CD1c-positive myeloid dendritic cell (primary cell): Measurements from ENCODE around the gene AHRR.
A peak's percentile ranks its signal among the peaks of the same experiment; 100 is the strongest.

Source experiments
- DNase-seq: peaks from one replicate; pipeline ENCODE4 v3.0.0-alpha.2; 2016; ENCODE audit errors: extremely low spot score

The AHRR gene

DNA sequence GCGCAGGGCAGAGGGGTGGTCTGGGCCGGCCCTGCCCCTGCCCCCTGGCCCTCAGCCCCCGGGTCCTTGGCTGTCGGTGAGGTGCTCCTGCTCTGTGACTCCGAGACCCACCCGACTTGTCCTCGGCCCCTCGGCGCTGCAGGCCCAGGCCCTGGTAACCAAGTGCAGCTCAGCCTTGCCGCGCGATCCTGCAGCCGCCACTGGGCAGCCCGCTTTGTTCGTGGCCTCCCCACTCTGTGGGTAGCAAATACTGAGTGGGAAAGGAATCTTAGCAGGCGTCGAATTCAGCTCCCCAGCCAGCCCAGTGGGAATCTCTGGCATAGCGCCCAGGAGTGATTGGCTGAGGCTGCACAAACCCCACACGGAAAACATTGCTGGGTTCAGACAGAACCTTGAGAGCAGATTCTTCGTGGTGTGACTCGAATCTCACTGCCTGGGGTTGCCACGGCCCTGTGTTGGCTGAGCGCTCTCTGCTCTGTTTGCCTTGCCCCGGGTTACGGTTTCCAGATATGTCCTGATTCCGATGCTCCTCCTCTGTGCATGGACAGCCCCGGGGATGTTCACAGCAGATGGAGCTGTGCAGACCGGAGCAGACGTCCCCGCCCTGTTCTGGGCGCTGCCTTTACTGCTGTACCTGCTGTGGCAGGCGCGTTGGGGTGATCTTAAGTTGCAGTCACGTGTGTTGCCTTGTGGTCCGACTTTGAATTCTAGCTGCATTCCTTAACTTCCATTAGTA lies 108.1 kb downstream of the AHRR start:
- DNase-seq = no peak

DNA sequence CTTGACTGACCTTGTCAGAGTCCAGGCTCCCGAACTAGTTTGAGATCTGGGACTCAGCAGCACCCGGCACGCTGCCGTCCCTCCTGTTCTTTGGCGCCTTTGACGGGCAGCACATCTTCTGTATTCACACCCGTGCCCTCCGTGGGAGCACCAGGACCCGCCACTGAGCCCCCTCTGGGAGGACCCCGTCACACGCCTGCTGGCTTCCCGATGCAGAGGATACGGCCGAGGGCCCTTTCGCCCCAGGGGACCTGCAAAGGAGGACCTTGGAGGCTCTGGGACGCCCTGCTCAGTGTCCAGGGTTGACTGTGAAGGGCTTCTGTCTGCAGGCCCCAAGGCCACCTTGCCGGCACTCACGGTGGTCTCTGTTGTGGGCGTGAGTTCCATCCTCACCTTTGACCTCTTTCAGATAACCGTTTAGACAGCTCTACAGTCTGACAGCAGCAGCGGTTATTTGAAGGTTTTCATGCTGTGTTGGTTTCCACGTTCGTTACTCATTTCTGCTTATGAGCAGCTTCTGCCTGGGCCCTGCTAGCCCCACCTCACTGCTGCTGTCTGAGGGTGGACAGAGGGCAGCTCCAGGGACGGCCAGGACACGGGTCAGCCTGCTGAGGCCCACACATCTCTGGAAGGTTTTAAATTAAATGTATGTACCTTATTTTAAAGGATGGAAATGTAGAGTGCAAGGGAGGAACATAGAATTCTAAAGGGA lies 108.9 kb downstream of the AHRR start:
- DNase-seq = no peak

DNA sequence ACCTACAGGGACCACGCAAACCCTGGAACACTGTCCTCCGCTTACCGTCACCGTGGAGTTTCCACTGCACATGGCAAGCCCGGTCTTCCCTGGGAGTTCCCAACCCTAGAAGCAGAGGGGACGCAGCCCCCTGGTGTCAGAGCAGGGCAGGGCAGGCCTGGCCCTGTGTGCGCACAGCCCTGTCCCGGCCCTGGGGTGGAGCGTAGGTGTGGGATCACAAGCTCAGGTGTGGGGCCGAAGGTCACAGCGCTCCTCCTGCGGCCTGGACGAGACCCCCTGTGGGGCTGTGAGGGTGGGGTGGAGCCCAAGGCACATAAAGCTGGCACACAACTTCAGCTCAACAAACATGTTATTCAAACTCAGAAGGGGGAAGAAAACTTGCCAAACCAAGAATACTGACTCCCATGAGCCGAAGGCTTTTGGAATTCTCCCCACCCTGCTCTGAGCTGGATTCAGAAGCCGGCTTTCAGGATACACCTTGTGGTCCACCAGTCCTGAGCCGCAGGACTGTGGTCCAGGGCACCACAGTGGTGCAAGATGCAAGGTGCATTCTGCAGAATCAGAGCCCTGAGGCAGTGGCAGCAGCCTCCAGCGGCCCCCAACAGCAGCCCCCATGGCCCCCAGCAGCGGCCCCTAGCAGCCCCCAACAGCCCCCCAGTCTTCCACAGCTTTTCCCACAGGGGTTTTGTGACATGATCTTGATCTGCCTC lies 109.6 kb downstream of the AHRR start:
- peak; percentile 34 for DNase-seq

DNA sequence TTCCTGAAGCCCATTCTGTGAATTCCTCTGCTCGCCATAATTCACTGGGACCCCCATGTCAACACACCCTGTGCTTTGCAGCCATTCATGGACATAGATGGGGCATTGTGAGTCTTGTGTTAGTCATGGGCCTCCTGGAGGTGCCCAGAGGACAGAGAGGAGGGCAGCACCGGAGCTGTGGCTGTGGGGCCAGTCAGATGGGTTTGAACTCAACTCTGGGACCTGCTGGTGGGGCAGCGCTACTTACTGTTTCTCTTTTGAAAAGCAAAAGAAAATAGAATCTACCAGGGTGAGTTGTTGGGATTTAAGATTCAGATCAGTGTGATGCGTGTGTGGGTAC lies 110.2 kb downstream of the AHRR start:
- no peak for DNase-seq

DNA sequence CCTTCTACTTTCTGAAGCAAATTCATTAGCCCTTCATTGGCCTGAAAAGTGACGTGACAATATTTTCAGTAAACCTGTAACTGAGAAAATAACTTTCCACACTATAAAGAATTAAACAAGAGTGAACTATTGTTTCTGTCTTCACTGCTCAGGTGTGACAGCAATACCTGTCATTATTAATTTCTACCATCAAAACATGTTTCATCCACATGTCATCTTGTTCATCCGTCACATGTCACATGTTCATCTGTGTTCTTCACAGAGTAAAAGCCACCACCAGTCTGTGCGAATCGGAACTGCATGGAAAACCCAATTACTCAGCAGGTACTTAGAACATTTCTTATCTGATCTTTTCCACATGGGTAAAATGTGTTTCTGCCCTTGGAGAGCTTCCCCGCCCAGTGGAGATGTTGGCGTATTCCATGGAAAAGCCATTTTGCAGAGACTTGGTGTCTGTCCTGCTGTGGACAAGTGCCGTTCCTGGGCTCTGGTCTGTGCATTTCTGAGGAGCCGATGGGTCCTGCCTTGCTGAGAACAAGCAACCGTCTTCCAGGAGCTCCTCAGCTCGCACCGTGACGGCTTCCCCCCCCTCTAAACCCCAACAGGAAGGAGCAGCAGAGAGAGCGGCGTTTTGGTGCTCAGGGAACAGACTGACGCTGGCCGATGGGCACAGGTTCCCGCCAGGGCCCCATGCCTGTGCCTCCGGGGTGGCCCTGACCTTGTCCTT lies 110.8 kb downstream of the AHRR start:
- DNase-seq = no peak

DNA sequence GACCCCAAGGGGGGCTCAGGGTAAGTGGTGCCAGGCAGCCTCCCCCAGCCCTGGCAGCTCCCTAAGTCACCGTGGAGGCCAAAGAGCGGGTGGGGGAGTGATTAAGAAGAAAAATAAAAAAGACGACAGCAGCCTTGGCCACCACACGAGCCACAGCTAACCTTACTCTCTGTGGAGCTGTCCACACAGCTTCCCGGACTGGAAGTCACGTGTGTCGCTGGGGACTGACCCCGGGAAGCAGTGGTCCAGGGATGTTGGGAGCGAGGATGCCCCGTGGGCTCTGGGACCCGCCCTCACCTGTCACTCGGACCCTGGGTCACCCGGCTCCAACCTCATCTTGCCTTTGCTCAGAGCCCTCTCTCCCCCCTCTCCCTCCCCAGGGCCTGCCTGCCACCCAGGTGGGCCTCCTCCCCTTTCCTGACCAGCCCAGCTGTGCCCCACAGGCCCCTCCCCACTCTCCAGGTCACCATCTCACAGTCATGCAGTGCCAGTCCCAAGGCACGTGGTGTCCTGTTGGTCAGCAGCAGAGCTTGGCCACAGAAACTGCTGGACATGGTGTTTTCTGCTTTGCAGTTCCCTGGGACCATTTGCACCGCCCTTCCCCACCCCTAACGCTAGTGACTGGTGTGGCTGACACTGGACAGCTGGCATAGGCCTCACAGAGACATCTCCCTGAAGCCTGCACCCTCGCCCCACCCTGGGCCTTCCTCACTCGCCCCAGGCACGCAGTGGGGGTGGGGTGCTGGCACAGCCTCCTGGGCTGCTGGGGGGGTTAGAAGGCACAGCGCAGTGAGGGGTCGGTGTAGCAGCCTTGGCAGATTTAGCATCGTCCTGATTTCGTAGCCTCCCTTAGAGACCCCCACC lies 111.6 kb downstream of the AHRR start:
- DNase-seq = no peak

DNA sequence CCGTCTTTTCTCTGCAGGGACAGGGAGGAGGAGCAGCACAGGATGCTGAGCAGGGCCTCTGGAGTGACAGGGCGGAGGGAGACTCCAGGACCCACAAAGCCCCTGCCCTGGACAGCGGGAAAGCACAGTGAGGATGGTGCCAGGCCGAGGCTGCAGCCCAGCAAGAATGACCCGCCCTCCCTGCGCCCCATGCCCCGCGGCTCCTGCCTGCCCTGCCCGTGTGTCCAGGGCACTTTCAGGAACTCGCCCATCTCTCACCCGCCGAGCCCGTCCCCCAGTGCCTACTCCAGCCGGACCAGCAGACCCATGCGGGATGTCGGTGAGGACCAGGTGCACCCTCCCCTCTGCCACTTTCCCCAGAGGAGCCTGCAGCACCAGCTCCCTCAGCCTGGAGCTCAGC lies 112.3 kb downstream of the AHRR start:
- DNase-seq = no peak

DNA sequence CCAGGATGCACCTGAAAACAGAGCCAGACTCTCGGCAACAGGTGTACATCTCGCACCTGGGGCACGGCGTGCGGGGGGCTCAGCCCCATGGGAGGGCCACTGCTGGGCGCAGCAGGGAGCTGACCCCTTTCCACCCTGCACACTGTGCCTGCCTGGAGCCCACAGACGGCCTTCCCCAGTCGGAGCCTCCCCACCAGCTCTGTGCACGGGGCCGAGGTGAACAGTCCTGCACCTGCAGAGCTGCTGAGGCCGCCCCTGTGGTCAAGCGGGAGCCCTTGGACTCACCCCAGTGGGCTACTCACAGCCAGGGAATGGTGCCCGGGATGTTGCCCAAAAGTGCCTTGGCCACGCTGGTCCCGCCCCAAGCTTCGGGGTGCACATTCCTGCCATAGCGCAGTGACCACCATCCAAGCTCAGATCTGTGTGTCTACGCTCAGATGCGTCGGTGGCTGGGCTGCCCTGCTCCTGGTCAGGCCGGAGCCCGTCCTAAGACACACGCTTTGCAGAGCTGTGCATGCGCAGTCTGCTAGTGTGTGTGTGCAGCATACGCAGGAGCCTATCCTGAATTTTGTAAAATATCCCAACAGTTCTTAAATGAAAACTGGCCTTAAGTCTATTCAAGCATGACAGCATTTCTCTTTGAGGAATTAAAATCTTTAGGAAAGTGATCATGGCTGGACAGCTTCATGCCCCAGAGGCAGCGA lies 113.1 kb downstream of the AHRR start:
- DNase-seq = no peak

DNA sequence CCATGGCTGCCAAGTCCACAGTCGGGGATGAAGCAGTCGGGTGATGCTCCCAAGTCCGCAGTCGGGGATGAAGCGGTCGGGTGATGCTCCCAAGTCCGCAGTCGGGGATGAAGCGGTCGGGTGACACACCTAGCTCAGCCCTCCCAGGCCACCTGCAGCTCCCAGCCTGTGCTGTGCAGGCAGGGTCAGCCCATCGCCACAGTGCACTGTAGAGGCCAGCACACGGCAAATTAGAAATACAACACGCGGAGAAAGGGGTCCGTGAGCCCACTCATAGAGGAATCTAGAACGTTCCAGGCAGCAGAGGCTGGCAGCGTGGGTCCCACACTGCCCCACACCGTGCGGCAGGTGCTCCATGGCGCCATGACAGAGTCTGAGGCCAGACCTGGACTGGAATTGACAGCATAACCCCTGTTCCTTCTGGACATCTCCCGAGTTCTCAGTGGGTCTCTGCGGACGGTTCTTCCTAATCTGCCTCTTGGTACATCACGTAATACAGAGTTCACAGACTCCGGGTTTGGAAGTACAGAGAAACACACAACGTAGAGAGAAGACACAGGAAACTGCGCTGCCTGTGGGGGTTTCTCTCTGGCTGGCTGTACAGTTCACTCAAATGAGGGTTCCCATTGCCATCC lies 113.8 kb downstream of the AHRR start:
- no peak for DNase-seq

DNA sequence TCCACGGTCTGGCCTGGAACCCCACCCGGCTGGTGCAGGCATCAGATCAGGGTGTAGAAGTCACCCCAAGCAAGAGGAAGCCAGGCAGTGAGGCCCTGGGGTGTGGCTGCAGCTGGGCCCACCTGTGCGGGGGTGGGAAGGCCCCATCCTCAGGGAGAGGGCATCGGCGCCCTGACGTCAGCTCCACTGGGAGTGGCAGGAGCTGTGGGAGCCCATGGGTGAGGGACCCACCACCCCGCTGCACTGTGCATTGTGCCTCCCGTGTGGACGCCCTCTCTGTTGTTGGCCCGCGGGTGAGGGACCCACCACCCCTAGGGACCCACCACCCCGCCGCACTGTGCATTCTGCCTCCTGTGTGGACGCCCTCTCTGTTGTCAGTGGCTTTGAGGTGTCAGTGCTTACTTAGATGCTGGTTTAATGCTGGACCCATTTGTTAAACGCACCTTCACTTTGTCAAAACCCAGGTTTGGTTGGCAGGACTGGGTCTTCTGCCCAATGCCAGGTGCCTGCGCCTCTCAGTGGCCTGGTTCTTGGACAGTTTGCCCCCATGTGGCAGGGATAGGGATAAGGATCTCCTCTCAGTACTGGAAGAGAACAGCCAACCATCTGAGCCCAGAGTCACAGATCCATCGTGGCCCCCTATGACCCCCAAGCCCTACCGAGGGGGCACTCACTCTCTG lies 114.6 kb downstream of the AHRR start:
- DNase-seq = no peak

DNA sequence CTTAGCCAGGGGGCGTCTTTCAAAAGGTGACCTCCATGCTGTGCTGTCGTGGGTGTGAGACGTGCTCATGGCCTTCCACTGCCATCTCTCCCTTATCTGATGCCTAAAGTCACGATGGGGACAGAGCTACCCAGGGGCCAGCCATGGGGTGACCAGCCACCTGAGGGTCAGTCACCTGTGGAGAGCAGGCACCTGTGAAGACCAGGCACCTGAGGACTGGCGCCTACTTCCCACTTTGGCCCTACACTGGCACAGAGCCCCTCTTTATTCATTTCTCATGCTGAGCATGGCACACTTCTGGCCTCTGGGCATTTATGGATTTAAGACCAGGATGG lies 115.1 kb downstream of the AHRR start:
- DNase-seq = no peak

DNA sequence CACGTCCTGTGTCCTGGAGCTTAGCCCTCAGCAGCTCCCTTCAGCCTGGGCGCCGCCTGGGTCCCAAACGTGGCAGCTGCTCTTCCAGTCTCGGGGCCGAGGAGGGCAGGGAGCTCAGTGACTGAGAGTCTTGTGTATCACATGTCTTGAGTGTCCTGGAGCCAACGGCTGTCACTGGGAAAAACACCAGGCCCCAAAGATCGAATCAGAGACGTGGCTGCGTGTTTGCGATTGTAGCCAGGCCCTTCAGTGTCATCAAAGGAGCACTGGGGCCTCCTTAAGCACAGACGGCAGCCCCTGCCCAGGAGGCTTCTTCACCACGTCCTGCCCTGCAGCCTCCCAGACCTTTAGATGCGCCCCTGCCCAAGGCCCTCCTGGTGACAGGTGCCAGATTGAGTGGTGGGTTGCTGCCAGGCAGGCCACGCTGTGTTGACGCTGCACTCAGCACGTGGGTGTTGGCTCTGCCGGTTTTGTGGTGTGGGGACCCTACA lies 115.8 kb downstream of the AHRR start:
- DNase-seq = no peak

DNA sequence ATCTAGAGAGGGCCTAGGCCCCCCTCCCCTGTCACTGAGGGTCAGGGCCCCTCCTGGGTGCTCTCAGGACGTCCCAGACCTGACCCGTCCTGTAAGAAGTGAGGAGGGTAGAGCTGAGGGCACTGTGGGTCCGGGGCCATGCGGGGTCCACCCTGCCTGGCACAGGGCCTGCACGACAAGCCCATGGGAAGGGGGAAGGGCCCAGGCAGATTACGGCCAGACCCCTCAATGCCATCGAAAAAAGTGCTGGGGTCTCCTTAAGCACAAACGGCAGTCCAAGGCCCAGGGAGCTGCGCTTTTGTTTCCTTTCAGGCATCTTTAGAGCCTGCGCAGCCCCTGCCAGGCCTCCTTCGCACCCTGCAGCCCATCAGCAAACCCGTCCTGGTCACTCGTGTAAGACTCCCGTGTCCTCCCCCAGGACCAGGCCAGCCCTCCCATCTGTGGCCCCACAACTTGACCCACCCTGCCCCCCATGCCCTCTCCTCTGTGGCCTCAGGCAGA lies 117.0 kb downstream of the AHRR start:
- DNase-seq = no peak

DNA sequence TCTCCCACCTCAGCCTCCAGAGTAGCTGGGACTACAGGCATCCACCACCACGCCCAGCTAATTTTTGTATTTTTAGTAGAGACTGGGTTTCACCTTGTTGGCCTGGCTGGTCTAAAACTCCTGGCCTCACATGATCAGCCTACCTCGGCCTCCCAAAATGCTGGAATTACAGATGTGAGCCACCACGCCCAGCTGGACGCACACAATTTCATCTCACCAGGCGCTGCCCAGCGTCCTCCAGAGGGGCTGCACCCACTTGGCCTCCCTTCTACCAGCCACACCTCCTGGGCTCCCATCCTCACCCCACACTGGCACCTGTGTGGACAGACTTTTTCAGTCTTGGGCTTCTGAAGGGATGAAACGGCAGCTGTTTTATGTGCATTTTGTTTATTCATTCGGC lies 117.7 kb downstream of the AHRR start:
- DNase-seq = no peak

DNA sequence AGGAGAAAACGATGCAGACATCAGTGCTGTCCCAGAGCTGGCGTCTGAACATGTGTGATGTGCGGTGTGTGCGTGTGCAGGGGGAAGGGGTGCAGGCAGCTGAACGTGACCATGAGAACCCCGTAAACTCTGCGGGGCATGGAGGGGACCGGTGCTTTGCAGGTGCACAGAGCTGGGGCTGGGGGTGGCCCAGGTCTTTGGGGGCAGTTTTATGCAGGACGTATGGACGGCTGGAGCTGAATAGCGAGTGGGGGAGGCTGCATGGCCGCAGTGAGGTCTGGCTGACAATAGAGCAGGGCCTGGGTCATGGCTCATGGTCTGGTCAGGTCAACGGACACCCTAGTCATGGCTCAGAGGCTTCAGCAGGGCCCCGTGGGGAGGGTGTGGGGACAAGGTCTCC lies 118.1 kb downstream of the AHRR start:
- no peak for DNase-seq

DNA sequence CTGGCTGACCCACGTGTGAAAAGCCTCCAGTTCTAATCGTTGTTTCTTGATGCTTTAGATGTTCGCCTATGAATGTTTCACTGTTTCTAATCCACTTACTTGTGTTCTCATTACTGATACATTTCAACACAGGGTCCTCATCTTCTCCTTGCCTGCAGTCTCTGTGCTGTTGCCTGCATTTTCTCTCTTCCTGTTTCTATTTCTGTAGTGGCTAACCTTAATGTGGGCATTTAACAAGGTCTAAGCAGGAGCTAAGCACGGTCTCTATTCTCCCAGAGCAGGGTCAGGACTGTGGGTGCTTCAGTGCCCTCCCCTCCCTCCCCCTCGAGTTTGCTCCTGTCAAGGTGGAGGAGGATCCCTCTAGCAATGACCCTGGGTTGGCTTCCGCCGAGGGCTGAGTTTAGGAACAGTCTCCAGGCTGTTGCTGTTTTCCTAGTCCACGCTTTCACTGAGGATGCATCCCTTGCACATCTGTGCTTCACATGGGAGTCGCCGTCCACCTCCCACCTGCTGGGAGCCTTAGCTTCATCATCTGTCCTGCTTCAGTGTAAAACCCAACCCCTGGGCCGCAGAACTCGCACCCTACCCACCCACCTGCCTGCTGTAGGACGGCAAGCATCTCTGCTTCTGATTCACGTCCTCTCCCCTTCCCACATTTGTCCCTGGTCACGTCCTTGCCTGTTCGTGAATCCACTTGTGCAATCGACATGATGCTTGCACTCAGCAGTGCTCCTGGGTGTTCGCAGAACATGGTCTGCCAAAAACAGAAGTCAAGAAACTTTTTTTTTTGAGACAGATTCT lies 119.1 kb downstream of the AHRR start:
- peak; percentile 76 for DNase-seq

DNA sequence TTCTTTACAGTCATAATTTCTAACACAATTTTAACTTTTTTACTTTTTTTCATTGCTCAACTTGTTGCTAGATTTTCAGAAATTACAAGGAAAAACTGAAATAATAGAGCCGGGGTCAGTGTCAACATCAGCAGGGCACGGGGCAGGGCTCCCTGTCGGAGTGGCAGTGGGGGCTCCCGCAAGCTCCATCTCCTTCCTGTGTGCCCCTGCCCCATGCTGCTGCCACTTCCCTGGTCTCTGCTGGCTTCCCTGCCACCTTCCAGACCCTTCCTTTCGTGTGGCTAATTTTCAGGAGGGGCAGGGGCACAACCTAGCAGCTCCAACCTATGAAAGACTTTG lies 120.5 kb downstream of the AHRR start:
- no peak for DNase-seq

DNA sequence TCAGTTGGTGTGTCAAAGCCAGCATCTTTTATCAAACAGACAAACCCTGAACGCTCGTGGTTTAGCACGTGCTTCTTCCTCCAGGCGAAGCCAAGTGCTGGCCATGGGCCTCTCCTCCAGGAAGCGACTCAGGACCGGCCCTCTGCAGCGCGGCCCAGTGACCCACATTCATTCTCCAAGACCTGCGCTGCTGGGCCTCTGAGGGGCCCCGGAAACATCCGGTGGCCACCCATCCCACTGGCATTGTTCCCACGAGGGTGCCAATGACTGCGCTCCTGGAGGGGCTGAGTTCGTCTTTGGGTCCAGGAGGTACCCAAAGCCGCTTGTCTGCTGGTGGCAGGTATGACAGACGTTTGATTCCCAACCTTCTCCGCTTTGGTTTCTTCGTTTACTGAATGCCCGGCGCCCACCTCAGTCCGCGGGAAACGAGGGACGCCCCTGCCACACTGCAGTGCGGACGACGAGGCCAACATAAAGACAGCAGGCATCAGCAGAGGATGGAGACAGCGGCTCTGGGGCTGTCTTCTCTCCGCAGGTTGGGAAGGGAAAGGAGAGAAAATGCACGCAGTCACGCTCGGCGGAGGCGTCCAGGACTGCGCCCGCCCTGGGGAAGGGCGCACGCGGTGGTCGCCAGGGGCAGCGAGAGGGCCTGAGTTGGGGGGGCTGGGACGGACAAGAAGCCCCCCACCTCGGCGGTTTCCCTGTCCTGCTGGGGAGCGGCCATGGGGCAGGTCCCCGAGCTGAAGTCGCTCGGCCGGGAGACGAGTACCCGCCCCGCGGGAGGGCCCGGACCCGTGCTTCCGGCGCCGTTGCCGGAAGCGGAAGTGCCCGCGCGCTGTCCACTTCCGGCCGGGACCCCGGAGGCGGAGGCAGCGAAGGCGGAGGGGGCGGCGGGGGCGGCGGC lies 121.1 kb downstream of the AHRR start, which contains the start of gene EXOC3:
Gene EXOC3, plus strand, starts transcription at position 842 of the 904 bp plus-strand sequence. CDS start 3,030 bp downstream, outside the sequence.
- peak; percentile 80 for DNase-seq
